NCI-H146 treated with DMSO at 0.1 percent for 48 hours (cell line): ENCODE data around the gene ITPR2.
A peak's percentile ranks its signal among the peaks of the same experiment; 100 is the strongest.
"Not testable (repeated sequence)": the region's sequence is repeated elsewhere in the genome, so short reads cannot be mapped to it uniquely, and the experiment has no call there.

ENCODE experiments used
- DNase-seq: peaks from one replicate; lab custom pipeline; 2025; ENCODE audit not compliant: unreplicated experiment; lab: John Stamatoyannopoulos, UW

The ITPR2 gene

GRCh38 chr12:26473291-26473690, 359.7 kb downstream of the ITPR2 start:
- no peak for DNase-seq

DNA sequence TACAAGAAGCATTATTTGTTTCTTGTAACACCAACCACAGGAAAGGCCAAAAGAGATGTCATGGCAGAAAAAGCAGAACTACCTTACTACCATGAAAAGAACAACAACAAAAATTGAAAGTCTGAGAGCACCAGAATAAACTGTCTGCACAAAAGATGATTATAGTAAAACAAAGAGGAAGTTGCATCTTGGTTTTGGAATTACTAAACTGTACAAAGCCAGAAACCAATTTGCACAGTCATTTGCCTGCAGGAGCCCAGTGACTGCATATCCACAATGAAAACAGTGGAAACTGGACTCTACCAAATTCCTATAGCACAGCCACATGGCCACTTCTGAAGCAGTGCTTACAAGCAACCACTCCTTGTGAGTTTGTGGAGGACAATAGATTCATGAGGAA, 361.4 kb downstream of the ITPR2 start:
- DNase-seq: no peak

DNA sequence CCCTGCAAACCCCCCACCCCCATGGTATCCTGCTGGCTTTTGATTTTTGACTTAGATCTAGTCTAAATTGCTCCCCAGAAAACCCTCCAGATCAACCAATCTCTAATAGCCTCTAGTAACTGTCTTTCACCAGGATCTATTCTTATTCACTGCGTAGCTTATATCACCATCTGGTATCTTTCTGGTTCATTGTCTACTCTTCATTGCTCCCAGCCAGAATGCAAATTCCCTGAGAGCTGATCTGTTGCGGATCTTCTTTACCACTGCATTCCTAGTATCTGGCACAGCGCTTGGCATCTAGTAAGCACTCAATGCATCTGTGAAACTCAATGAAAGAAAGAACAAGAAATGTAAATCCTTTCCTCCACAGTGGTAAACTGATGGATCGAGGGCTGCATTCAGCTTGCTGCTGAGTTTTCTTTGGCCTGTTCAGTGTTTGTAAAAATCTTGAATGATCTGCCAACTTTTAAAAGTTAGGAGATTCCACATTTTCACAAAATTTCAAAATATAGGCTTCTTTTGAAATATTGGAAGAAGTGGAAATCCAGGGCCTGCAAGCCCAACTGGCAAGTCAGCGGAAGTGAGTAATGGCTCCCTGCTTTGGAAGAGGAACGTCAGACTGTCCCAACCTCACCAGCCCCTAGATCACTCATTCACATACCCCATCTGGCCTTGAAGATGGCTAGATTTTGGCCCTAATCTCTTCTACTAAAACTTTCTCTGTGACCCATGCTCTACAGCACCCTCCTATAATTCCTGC, 363.4 kb downstream of the ITPR2 start:
- DNase-seq: no peak

GRCh38 chr12:26467351-26467750, 365.6 kb downstream of the ITPR2 start:
- no peak for DNase-seq

- no peak for DNase-seq
These were observed 366.3 kb downstream of the ITPR2 start for GRCh38 chr12:26466726-26467125.

GRCh38 chr12:26465419-26466097, 367.4 kb downstream of the ITPR2 start:
- no peak for DNase-seq

DNA sequence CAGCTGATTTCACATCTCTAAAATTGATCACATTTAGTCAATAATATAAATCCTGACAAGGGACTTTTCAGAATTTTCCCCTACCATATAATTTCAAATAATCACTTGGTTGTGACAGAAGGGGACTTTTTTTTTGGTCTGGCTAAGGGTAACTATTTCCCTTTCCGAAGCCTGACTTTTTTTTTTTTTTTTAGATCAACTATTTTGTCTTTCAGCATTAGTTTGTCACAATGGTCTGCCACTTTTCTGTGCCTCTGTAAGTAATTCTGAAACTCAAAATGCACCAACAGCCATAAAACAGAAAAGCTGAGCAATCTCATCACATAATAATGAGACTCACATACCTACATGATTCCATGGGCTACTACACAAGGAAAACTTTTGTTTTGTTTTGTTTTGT, 371.2 kb downstream of the ITPR2 start:
- no peak for DNase-seq

GRCh38 chr12:26460361-26460760, 372.6 kb downstream of the ITPR2 start:
- no peak for DNase-seq

DNA sequence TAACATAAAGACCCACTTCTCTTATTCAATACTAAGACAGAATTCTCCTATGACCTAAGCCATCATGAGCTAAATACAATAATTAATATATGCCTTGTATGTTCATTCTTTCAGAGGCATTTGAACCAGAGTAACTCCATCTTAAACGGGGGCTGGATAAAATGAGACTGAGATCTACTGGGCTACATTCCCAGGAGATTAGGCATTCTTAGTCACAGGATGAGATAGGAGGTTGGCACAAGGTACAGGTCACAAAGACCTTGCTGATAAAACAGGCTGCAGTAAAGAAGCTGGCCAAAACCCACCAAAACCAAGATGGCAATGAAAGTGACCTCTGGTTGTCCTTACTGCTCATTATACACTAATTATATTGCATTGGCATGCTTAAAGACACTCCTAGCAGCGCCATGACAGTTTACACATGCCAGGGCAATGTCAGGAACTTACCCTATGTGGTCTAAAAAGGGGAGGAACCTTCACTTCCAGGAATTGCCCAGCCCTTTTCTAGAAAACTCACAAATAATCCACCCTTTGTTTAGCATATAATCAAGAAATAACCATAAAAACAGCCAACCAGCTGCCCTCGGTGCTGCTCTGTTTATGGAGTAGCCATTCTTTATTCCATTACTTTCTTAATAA, 376.9 kb downstream of the ITPR2 start:
- DNase-seq: no peak

DNA sequence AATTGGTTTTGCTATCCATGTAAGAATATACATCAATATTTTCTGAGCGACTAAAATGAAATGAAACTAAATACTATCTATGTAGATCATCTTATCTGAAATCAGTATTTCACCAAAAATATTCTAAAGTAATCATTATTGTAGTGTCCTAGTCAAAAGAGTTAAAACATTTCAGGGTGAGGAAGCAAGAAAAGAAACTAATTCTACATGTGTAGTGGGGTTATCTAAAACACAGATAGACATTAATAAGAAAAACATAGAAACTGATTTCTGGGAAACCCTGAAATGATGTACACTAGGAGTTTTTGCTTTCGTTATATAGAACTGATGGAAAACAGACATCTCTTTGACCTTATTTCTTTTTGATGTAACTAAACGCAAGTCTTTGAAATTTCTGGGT, 379.7 kb downstream of the ITPR2 start:
- DNase-seq: no peak

- DNase-seq: no peak
These were observed 380.5 kb downstream of the ITPR2 start for GRCh38 chr12:26452511-26452910.

- DNase-seq: no peak
These were observed 381.2 kb downstream of the ITPR2 start for GRCh38 chr12:26451763-26452162.

DNA sequence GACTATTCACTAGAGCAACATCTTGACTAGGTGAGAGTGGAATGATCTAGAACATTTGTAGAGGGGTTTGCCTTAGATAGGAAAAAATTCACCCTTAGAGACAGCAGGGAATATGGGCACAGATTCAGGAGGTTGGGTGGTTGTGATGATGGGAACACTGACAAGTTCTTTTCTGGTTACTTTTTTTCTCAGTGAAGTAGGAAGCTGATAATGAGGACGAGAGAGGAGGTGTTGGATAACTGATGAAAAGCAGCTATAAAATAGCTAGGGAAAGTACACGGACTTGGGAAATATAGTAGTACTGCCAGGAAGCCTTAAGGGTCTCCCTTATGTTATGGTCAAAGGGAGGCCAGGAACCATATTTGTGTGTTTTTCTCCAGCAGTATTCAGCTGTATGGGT, 387.1 kb downstream of the ITPR2 start:
- no peak for DNase-seq

DNA sequence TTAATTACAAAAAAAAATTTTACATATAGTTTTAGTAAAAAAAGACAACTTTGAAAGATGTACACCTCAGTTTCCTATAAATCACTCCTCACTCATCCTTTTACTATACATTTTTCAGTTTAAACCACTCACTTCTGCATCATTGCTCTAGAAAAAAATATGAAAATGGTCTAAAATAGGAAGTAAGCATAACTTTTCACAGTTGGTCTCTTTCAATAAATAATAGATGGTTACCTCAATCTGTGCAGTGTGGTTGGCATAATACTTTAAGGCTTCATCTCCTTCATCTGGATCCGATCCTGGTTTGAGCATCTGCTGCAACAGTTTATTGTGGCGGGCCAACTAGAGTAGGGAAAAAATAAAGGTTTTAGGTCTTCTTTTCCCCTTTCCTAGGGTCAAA, 389.7 kb downstream of the ITPR2 start:
- DNase-seq: no peak

DNA sequence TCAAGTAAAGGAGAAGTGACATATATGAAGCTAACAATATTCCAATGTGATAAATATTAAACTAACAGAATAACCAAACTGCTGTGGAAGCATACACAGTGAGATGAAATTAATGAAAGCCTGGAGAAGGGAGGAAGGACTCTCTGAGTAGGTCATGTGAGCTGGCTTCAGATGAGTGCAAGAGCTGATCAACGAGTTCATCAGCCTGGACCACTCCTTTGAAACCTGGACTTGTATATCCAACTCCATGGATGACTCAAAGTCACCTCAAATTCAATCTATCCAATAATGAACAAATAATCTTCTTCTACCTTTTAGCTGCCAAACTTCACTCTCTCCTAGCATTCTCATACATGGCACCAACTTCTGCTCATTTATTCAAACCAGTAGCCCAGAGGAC, 391.6 kb downstream of the ITPR2 start:
- no peak for DNase-seq

DNA sequence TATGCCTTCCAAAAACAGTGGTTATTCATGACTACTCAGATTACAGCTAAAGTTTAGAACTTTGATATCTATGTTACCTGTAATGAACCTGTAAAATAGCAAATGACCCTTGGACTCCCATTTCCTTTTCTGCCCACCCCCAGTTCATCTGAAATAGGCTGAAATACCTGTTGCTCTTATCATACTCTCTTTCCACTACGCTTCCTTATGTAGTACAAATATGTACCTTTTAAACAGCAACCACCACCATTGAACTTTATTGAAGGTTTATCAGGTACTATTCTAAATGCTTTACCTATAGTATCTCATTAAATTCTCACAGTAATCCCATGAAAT, 398.0 kb downstream of the ITPR2 start:
- no peak for DNase-seq

DNA sequence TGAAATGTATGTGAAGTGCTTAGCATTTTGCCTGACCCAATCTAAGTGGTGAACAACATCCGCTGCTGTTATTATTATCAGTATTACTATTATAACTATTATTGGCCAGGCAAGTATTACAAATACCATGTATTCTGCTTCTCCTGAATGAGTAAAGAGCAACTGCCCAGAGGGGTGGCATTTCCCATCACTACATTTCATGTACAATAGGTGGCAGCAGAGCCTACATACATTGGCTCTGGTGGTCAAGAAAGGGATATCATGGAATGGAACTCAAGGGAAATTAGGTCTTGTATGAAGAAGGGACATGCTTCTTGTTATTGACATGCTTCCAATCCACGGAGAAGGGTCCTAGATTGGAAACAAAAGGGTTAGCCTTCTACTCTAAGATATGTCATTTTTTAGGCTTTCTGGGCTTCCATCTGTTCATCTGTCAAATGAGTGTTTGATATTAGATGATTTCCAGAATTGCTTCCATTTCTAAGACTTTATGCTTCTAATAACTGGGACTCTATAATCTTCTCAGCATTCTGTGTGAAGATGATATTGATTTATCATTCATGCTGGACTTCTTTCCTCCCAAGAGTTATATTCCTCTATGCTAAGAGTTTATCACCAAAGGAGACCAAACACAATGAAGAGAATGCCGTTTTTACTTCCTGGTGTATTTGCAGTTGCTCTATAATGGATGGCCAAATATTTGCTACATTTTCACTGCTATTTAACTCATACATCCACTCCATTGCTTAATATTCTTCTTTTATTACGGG, 398.5 kb downstream of the ITPR2 start:
- DNase-seq: peak; percentile 85

- DNase-seq: not testable (repeated sequence)
These were observed 399.3 kb downstream of the ITPR2 start for GRCh38 chr12:26433701-26434100.

- DNase-seq: no peak
These were observed 401.8 kb downstream of the ITPR2 start for GRCh38 chr12:26431211-26431610.

- not testable (repeated sequence) for DNase-seq
These were observed 402.4 kb downstream of the ITPR2 start for GRCh38 chr12:26430596-26430995.

- peak; percentile 70 for DNase-seq
These were observed 403.8 kb downstream of the ITPR2 start for GRCh38 chr12:26429070-26429691.
